KMS-11 (cell line): Measurements from ENCODE around the gene CYTH2.

Source experiments
- H2AFZ ChIP-seq: fragments of 200-600 bp; sonication (generic); 2 replicates; pipeline ENCODE4 v1.6.1; 2016; ENCODE audit warnings: antibody characterized with exemption, mixed run types, low read depth
- H3K27ac ChIP-seq: fragments of 200-600 bp; sonication (generic); 2 replicates; pipeline ENCODE4 v1.6.1; 2016; ENCODE audit warnings: mild to moderate bottlenecking, mixed run types
- H3K27me3 ChIP-seq: fragments of 200-600 bp; sonication (generic); 2 replicates; pipeline ENCODE4 v1.6.1; 2017; ENCODE audit warnings: mild to moderate bottlenecking, low read depth, mixed run types, moderate library complexity; ENCODE audit not compliant: insufficient read depth
- H3K36me3 ChIP-seq: fragments of 200-600 bp; sonication (generic); 2 replicates; pipeline ENCODE4 v1.6.1; 2017; ENCODE audit warnings: mild to moderate bottlenecking, mixed run types; ENCODE audit not compliant: insufficient read depth
- H3K4me1 ChIP-seq: fragments of 200-600 bp; sonication (generic); 2 replicates; pipeline ENCODE4 v1.6.1; 2016; ENCODE audit warnings: mild to moderate bottlenecking, low read depth, mixed run types; ENCODE audit not compliant: poor library complexity, severe bottlenecking
- H3K4me2 ChIP-seq: fragments of 200-600 bp; sonication (generic); 2 replicates; pipeline ENCODE4 v1.7.0; 2016; ENCODE audit warnings: mild to moderate bottlenecking, mixed run types
- H3K4me3 ChIP-seq: fragments of 200-600 bp; sonication (generic); IDR thresholded peaks from 2 replicates; pipeline ENCODE4 v1.6.1; 2017; ENCODE audit warnings: low read depth, low read length, mixed read lengths; ENCODE audit not compliant: insufficient read depth
- H3K79me2 ChIP-seq: fragments of 200-600 bp; sonication (generic); 2 replicates; pipeline ENCODE4 v1.6.1; 2016; ENCODE audit warnings: low read depth, mixed run types; ENCODE audit not compliant: insufficient read depth
- H3K9ac ChIP-seq: fragments of 200-600 bp; sonication (generic); 2 replicates; pipeline ENCODE4 v1.6.1; 2016; ENCODE audit warnings: mild to moderate bottlenecking, mixed run types
- H4K20me1 ChIP-seq: fragments of 200-600 bp; sonication (generic); 2 replicates; pipeline ENCODE4 v1.6.1; 2016; ENCODE audit warnings: mild to moderate bottlenecking, mixed run types; ENCODE audit not compliant: insufficient read depth
- TF ChIP-seq, protein P1 (sequence below): fragments of 200-600 bp; sonication (generic); conservative IDR thresholded peaks from 2 replicates; pipeline ENCODE4 v1.6.1; 2017; ENCODE audit warnings: low read depth, mild to moderate bottlenecking, antibody characterized with exemption, low read length, moderate library complexity, mixed read lengths

Gene CYTH2

GRCh38 chr19:48476176-48476575, 7.0 kb downstream of the CYTH2 start:
- H3K4me1 ChIP-seq, result no peaks in the 10 kb centered on the region
- H3K36me3 ChIP-seq, result no peaks in the 10 kb centered on the region; the same call in 1 of the 2 replicates
- no peak overlapping the region for H2AFZ ChIP-seq
- H3K79me2 ChIP-seq, result no peaks in the 10 kb centered on the region
- no peak overlapping the region for H3K4me3 ChIP-seq
- no peaks in the 10 kb centered on the region for H3K27me3 ChIP-seq
- no peak overlapping the region for H3K4me2 ChIP-seq
- H3K9ac ChIP-seq, result no peak overlapping the region
- H4K20me1 ChIP-seq, result no peaks in the 10 kb centered on the region
- H3K27ac ChIP-seq, result no peak overlapping the region
- TF ChIP-seq, protein P1, sequence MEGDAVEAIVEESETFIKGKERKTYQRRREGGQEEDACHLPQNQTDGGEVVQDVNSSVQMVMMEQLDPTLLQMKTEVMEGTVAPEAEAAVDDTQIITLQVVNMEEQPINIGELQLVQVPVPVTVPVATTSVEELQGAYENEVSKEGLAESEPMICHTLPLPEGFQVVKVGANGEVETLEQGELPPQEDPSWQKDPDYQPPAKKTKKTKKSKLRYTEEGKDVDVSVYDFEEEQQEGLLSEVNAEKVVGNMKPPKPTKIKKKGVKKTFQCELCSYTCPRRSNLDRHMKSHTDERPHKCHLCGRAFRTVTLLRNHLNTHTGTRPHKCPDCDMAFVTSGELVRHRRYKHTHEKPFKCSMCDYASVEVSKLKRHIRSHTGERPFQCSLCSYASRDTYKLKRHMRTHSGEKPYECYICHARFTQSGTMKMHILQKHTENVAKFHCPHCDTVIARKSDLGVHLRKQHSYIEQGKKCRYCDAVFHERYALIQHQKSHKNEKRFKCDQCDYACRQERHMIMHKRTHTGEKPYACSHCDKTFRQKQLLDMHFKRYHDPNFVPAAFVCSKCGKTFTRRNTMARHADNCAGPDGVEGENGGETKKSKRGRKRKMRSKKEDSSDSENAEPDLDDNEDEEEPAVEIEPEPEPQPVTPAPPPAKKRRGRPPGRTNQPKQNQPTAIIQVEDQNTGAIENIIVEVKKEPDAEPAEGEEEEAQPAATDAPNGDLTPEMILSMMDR, result no peak

GRCh38 chr19:48477067-48477685, 8.0 kb downstream of the CYTH2 start:
- Histone ChIP-seq H3K9ac (no peak overlapping the region), H3K4me2 (no peak overlapping the region), H4K20me1 (no peaks in the 10 kb centered on the region), H2AFZ (no peak overlapping the region), H3K36me3 (no peaks in the 10 kb centered on the region; the same call in 1 of the 2 replicates), H3K4me3 (no peak overlapping the region), H3K4me1 (peaks cover 3% of the 10 kb centered on the region), H3K79me2 (no peaks in the 10 kb centered on the region), H3K27me3 (no peaks in the 10 kb centered on the region), H3K27ac (no peak overlapping the region)
- TF ChIP-seq, protein P1, result no peak

GRCh38 chr19:48477698-48478338, 8.6 kb downstream of the CYTH2 start:
- no peak overlapping the region for H3K9ac ChIP-seq

DNA sequence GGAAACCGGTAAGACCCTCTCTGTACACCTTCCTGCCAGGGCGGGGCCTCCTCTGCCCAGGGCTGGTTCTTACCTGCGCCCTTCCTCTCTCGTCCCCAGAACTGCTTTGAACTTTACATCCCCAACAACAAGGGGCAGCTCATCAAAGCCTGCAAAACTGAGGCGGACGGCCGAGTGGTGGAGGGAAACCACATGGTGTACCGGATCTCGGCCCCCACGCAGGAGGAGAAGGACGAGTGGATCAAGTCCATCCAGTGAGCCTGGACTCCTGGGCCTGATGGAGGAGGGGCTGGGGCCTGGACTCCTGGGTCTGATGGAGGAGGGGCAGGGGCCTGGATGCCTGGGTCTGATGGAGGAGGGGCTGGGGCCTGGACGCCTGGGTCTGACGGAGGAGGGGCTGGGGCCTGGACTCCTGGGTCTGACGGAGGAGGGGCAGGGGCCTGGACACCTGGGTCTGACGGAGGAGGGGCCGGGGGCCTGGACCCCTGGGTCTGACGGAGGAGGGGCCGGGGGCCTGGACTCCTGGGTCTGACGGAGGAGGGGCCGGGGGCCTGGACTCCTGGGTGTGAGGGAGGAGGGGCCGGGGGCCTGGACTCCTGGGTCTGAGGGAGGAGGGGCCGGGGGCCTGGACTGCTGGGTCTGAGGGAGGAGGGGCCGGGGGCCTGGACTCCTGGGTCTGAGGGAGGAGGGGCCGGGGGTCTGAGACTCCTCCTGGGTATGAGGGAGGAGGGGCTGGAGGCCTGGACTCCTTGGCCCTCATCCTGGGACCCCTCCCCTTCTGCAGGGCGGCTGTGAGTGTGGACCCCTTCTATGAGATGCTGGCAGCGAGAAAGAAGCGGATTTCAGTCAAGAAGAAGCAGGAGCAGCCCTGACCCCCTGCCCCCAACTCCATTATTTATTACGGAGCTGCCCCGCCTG, 9.4 kb downstream of the CYTH2 start:
- Histone ChIP-seq H3K36me3 (no peaks in the 10 kb centered on the region; the same call in 1 of the 2 replicates), H3K79me2 (no peaks in the 10 kb centered on the region)
- TF ChIP-seq, protein P1, result no peak

More at GRCh38 chr19:48477698-48478338, 8.6 kb downstream of the CYTH2 start:
- TF ChIP-seq, protein P1, result no peak
- H3K4me3 ChIP-seq, result no peak overlapping the region
- H2AFZ ChIP-seq, result no peak overlapping the region
- H3K4me2 ChIP-seq, result no peak overlapping the region
- H3K36me3 ChIP-seq, result no peaks in the 10 kb centered on the region; the same call in 1 of the 2 replicates
- H3K27ac ChIP-seq, result no peak overlapping the region
- H3K4me1 ChIP-seq, result peaks cover 3% of the 10 kb centered on the region
- H4K20me1 ChIP-seq, result no peaks in the 10 kb centered on the region
- H3K27me3 ChIP-seq, result no peaks in the 10 kb centered on the region
- H3K79me2 ChIP-seq, result no peaks in the 10 kb centered on the region

More for the DNA sequence above, 9.4 kb downstream of the CYTH2 start:
- Histone ChIP-seq H3K4me1 (peaks cover 3% of the 10 kb centered on the region), H3K27me3 (no peaks in the 10 kb centered on the region), H4K20me1 (no peaks in the 10 kb centered on the region), H3K27ac (no peak overlapping the region), H2AFZ (no peak overlapping the region), H3K4me2 (no peak overlapping the region), H3K9ac (no peak overlapping the region), H3K4me3 (no peak overlapping the region)
